SU-DHL-6 (cell line): ENCODE measurements around the gene SCN8A.

ENCODE experiments used
- EZH2phosphoT487 ChIP-seq: fragments of 200-600 bp; sonication (generic), shearing (Covaris generic); conservative IDR thresholded peaks from 2 replicates; pipeline ENCODE4 v1.6.1; 2018; ENCODE audit warnings: mild to moderate bottlenecking, antibody characterized with exemption, low read length, moderate library complexity, mixed read lengths
- TF ChIP-seq, protein P1 (sequence below): fragments of 200-600 bp; sonication (generic); IDR thresholded peaks from one replicate; pipeline ENCODE4 v1.5.1; 2017; ENCODE audit warnings: antibody characterized with exemption, mild to moderate bottlenecking, low read length, moderate library complexity; ENCODE audit not compliant: insufficient read depth, poor library complexity, severe bottlenecking

DNA sequence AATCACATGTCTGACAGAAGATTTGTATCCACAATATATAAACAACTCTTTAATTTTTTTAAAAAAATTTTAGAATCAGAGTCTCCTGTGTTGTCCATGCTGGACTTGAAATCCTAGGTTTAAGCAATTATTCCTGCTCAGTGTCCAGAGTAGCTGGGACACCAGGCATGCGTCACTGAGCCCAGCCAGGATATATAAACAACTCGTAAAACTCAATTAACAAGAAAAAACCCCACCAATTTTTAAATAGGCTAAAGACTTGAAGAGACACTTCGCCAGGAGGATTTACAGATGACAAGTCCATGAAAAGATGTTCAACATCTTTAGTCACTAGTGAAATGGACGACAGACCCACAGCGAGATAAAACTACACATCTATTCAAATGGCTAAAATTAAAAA is 2.0 kb upstream of the SCN8A start:
- TF ChIP-seq, protein P1, sequence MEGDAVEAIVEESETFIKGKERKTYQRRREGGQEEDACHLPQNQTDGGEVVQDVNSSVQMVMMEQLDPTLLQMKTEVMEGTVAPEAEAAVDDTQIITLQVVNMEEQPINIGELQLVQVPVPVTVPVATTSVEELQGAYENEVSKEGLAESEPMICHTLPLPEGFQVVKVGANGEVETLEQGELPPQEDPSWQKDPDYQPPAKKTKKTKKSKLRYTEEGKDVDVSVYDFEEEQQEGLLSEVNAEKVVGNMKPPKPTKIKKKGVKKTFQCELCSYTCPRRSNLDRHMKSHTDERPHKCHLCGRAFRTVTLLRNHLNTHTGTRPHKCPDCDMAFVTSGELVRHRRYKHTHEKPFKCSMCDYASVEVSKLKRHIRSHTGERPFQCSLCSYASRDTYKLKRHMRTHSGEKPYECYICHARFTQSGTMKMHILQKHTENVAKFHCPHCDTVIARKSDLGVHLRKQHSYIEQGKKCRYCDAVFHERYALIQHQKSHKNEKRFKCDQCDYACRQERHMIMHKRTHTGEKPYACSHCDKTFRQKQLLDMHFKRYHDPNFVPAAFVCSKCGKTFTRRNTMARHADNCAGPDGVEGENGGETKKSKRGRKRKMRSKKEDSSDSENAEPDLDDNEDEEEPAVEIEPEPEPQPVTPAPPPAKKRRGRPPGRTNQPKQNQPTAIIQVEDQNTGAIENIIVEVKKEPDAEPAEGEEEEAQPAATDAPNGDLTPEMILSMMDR, result no peak
- TF ChIP-seq EZH2phosphoT487, result no peak
